HepG2 (cell line): ENCODE results near the gene TMEM8B. TPM values are rescaled to one million over a fixed set of nuclear protein-coding genes. Genes with fewer than 3 reads are reported as not detected.
A peak's percentile ranks its signal among the peaks of the same experiment; 100 is the strongest.

Source experiments
- AKNA ChIP-seq: sonication (generic); formaldehyde crosslinking; IDR thresholded peaks from 2 replicates; pipeline ENCODE4 v1.4.0; 2020; ENCODE audit warnings: missing genetic modification reagents, borderline replicate concordance
- HIC2 ChIP-seq: sonication (generic); formaldehyde crosslinking; IDR thresholded peaks from 2 replicates; pipeline ENCODE4 v1.9.0; 2022; ENCODE audit warnings: low read depth, missing genetic modification reagents
- MTERF4 ChIP-seq: sonication (generic); formaldehyde crosslinking; IDR thresholded peaks from 2 replicates; pipeline ENCODE4 v1.8.0; 2023; ENCODE audit warnings: mild to moderate bottlenecking, missing genetic modification reagents
- PATZ1 ChIP-seq: sonication (generic); formaldehyde crosslinking; IDR thresholded peaks from 2 replicates; pipeline ENCODE4 v1.4.0; 2020; ENCODE audit warnings: missing genetic modification reagents
- SCMH1 ChIP-seq: sonication (generic); formaldehyde crosslinking; IDR thresholded peaks from 2 replicates; pipeline ENCODE4 v1.9.0; 2021; ENCODE audit warnings: missing genetic modification reagents, mild to moderate bottlenecking, borderline replicate concordance
- TBX2 ChIP-seq: sonication (generic); formaldehyde crosslinking; IDR thresholded peaks from 2 replicates; pipeline ENCODE4 v1.5.0; 2020; ENCODE audit warnings: missing genetic modification reagents, mild to moderate bottlenecking, borderline replicate concordance
- ZNF383 ChIP-seq: sonication (generic); formaldehyde crosslinking; IDR thresholded peaks from 2 replicates; pipeline ENCODE4 v1.4.0; 2020; ENCODE audit warnings: missing genetic modification reagents, mild to moderate bottlenecking, borderline replicate concordance
- ZNF407 ChIP-seq: sonication (generic); formaldehyde crosslinking; IDR thresholded peaks from one replicate; pipeline ENCODE4 v1.5.1; 2020; ENCODE audit warnings: mild to moderate bottlenecking, missing genetic modification reagents; ENCODE audit errors: not compliant biosample characterization
- ZNF777 ChIP-seq: sonication (generic); formaldehyde crosslinking; IDR thresholded peaks from 2 replicates; pipeline ENCODE4 v1.4.0; 2020; ENCODE audit warnings: missing genetic modification reagents
- polyA plus RNA-seq, 8 experiments: library from polyadenylated mRNA; depleted of rRNA in 3 of 8; stranded (reverse) in 7 of 8; unstranded in 1 of 8; fragments of >200 nt; fragmentation: Illumina TruSeq in 4 of 8; extraction: Trizol in 4 of 8; gene quantifications; 2 replicates each; pipeline versions ENCODE4 v1.2.1 to v1.2.3, GENCODE V29; 2011 to 2016; ENCODE audit warnings: low read depth in 4 of 8, missing spikeins in 1 of 8, mixed read lengths in 1 of 8; ENCODE audit not compliant: insufficient read depth in 1 of 8
- total RNA-seq, 5 experiments: library from RNA; depleted of rRNA; stranded (reverse); fragments of >200 nt; fragmentation: Illumina TruSeq; extraction: Trizol; gene quantifications; 2 replicates each; pipeline ENCODE4 v1.2.3, GENCODE V29; 2016; ENCODE audit warnings: low read depth in 1 of 5

TMEM8B gene
- total and polyA plus RNA-seq, 2 of the 13 experiments (the other 11 are each of a cell fraction or from before 2014, with no cell fraction given) = 2.1 to 2.7 TPM

- peak; percentile 26; the same call in 1 of the 2 replicates for TF ChIP-seq PATZ1 (CRISPR knock-in tag)
- TF ChIP-seq MTERF4 (CRISPR knock-in tag) = no peak
- TF ChIP-seq ZNF407 (CRISPR knock-in tag) = no peak
- TF ChIP-seq AKNA (CRISPR knock-in tag) = no peak
- TF ChIP-seq TBX2 (CRISPR knock-in tag) = no peak
- TF ChIP-seq SCMH1 (CRISPR knock-in tag) = no peak
- no peak for TF ChIP-seq HIC2
- TF ChIP-seq ZNF383 (CRISPR knock-in tag) = no peak
- TF ChIP-seq ZNF777 (CRISPR knock-in tag) = no peak
Measured at GRCh38 chr9:35813434-35814105, 15.5 kb upstream of the TMEM8B start (continued).
